Activated CD4-positive, CD25-positive, alpha-beta regulatory T cell treated with anti-CD3 and anti-CD28 coated beads, Interleukin-2, amount 50 U/mL, for 16 hours (primary cell): ENCODE measurements around the gene SHF.

Experiments used
- DNase-seq: peaks from one replicate; pipeline ENCODE4 v3.0.0-alpha.2; 2020; ENCODE audit warnings: low read depth, low spot score

SHF gene

GRCh38 chr15:45169608-45170480 is 17.9 kb downstream of the SHF start:
- no peak for DNase-seq

GRCh38 chr15:45168751-45169551 is 18.8 kb downstream of the SHF start:
- DNase-seq, result no peak

GRCh38 chr15:45168286-45168685 is 19.5 kb downstream of the SHF start:
- DNase-seq, result no peak

- no peak for DNase-seq
Measured at GRCh38 chr15:45167631-45168205, 20.0 kb downstream of the SHF start.

GRCh38 chr15:45166834-45167630 is 20.7 kb downstream of the SHF start:
- DNase-seq, result peak; percentile 57

- no peak for DNase-seq
Measured at GRCh38 chr15:45165536-45165935, 22.2 kb downstream of the SHF start.

- DNase-seq, result no peak
Measured at GRCh38 chr15:45164914-45165313, 22.9 kb downstream of the SHF start.

GRCh38 chr15:45163508-45163856 is 24.3 kb downstream of the SHF start:
- no peak for DNase-seq

- no peak for DNase-seq
Measured at GRCh38 chr15:45162771-45163507, 24.8 kb downstream of the SHF start.

- no peak for DNase-seq
Measured at GRCh38 chr15:45161666-45162065, 26.1 kb downstream of the SHF start.

GRCh38 chr15:45157974-45158373 is 29.8 kb downstream of the SHF start:
- no peak for DNase-seq

GRCh38 chr15:45156744-45157455 is 30.9 kb downstream of the SHF start:
- no peak for DNase-seq

- no peak for DNase-seq
Measured at GRCh38 chr15:45155739-45156138, 32.0 kb downstream of the SHF start.

GRCh38 chr15:45151998-45152828 is 35.6 kb downstream of the SHF start:
- no peak for DNase-seq

GRCh38 chr15:45150997-45151396 is 36.8 kb downstream of the SHF start:
- no peak for DNase-seq

- DNase-seq, result no peak
Measured at GRCh38 chr15:45150481-45150880, 37.3 kb downstream of the SHF start.

- DNase-seq, result no peak
Measured at GRCh38 chr15:45149060-45149459, 38.7 kb downstream of the SHF start.

GRCh38 chr15:45148076-45149059 is 39.4 kb downstream of the SHF start:
- no peak for DNase-seq
